ENCODE measurements around the gene OAF.

- TF ChIP-seq, protein P1, sequence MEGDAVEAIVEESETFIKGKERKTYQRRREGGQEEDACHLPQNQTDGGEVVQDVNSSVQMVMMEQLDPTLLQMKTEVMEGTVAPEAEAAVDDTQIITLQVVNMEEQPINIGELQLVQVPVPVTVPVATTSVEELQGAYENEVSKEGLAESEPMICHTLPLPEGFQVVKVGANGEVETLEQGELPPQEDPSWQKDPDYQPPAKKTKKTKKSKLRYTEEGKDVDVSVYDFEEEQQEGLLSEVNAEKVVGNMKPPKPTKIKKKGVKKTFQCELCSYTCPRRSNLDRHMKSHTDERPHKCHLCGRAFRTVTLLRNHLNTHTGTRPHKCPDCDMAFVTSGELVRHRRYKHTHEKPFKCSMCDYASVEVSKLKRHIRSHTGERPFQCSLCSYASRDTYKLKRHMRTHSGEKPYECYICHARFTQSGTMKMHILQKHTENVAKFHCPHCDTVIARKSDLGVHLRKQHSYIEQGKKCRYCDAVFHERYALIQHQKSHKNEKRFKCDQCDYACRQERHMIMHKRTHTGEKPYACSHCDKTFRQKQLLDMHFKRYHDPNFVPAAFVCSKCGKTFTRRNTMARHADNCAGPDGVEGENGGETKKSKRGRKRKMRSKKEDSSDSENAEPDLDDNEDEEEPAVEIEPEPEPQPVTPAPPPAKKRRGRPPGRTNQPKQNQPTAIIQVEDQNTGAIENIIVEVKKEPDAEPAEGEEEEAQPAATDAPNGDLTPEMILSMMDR (IDR thresholded peaks at IDR 0.05; ENCODE audit: low read depth, low read length, missing input control), result no peak
- no peak for TF ChIP-seq SP1 (IDR thresholded peaks at IDR 0.05)
- TF ChIP-seq JUND (IDR thresholded peaks at IDR 0.05), result no peak
- no peak for TF ChIP-seq YY1 (IDR thresholded peaks at IDR 0.05)
- no peak for TF ChIP-seq ATF3 (IDR thresholded peaks at IDR 0.05)
- no peak for TF ChIP-seq EGR1 (IDR thresholded peaks at IDR 0.05; ENCODE audit: low read depth in 2 of 2)
- TF ChIP-seq, protein P2, sequence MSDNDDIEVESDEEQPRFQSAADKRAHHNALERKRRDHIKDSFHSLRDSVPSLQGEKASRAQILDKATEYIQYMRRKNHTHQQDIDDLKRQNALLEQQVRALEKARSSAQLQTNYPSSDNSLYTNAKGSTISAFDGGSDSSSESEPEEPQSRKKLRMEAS (IDR thresholded peaks at IDR 0.05), result no peak
- no peak for TF ChIP-seq TAF1 (conservative IDR thresholded peaks at IDR 0.05)
- TF ChIP-seq REST (IDR thresholded peaks at IDR 0.05), result no peak
- no peak for TF ChIP-seq GABPA (IDR thresholded peaks at IDR 0.05 in 1 of 2, conservative IDR thresholded peaks at IDR 0.05 in 1 of 2)
Observed at GRCh38 chr11:120218695-120219033, 7.8 kb downstream of the OAF start.
